GM21619 (cell line): ENCODE results near the gene HPN.
"Not testable (repeated sequence)": the region's sequence is repeated elsewhere in the genome, so short reads cannot be mapped to it uniquely, and the experiment has no call there.

Experiments used
- ATAC-seq: cut with Tn5 transposase; IDR thresholded peaks from one replicate; pipeline ENCODE4 v1.9.1; 2021; ENCODE audit not compliant: unreplicated experiment

The HPN gene

GRCh38 chr19:35042056-35042730 lies 672 bp downstream of the HPN start:
- ATAC-seq: no peak

GRCh38 chr19:35042954-35043604 lies 1.6 kb downstream of the HPN start:
- no peak for ATAC-seq

GRCh38 chr19:35043906-35044305 lies 2.4 kb downstream of the HPN start:
- ATAC-seq: no peak

- no peak for ATAC-seq
Observed at GRCh38 chr19:35044317-35045117, 3.0 kb downstream of the HPN start.

GRCh38 chr19:35045667-35046300 lies 4.3 kb downstream of the HPN start:
- ATAC-seq: peak; percentile 76

GRCh38 chr19:35046461-35046860 lies 4.9 kb downstream of the HPN start:
- ATAC-seq: no peak

GRCh38 chr19:35048911-35049411 lies 7.4 kb downstream of the HPN start:
- ATAC-seq: no peak

GRCh38 chr19:35049456-35049855 lies 7.9 kb downstream of the HPN start:
- ATAC-seq: no peak

- ATAC-seq: not testable (repeated sequence)
Observed at GRCh38 chr19:35050662-35051061, 9.1 kb downstream of the HPN start.

- not testable (repeated sequence) for ATAC-seq
Observed at GRCh38 chr19:35051268-35051667, 9.7 kb downstream of the HPN start.

GRCh38 chr19:35051796-35052195 lies 10.3 kb downstream of the HPN start:
- no peak for ATAC-seq

GRCh38 chr19:35052599-35053190 lies 11.2 kb downstream of the HPN start:
- no peak for ATAC-seq

- ATAC-seq: no peak
Observed at GRCh38 chr19:35053667-35054293, 12.3 kb downstream of the HPN start.

- ATAC-seq: no peak
Observed at GRCh38 chr19:35054626-35055025, 13.1 kb downstream of the HPN start.

GRCh38 chr19:35055715-35056179 lies 14.2 kb downstream of the HPN start:
- no peak for ATAC-seq

GRCh38 chr19:35056513-35057063 lies 15.1 kb downstream of the HPN start:
- no peak for ATAC-seq

- ATAC-seq: no peak
Observed at GRCh38 chr19:35058370-35058769, 16.8 kb downstream of the HPN start.

- ATAC-seq: no peak
Observed at GRCh38 chr19:35059006-35059798, 17.7 kb downstream of the HPN start.

GRCh38 chr19:35059799-35060091 lies 18.2 kb downstream of the HPN start:
- ATAC-seq: no peak
